GM18526 (cell line): ENCODE data around the gene CLTRN.

Source experiments
- POLR2A ChIP-seq: IDR thresholded peaks from 3 replicates; pipeline ENCODE4 v1.6.1; 2011; ENCODE audit not compliant: insufficient read length; ENCODE audit errors: extremely low read depth

The CLTRN gene

DNA sequence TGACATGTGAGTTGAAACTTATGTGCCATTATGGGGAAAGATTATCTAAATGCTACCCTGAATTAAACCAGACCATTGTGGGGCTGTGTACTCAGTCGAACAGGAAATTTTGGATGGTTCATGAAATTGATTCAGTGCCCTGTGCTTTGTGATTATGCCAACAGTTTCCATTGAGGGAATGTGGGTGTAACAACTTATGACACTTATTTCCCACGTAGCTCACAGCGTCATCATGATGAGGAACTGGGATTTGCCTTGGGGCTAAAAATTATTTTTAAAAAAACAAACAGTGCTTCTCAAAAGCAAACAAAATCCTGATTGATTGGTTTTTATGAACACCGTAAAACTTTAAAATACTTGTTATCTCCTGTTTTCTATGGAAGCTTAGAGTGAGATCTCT is 8.3 kb upstream of the CLTRN start:
- TF ChIP-seq POLR2A, result no peak

DNA sequence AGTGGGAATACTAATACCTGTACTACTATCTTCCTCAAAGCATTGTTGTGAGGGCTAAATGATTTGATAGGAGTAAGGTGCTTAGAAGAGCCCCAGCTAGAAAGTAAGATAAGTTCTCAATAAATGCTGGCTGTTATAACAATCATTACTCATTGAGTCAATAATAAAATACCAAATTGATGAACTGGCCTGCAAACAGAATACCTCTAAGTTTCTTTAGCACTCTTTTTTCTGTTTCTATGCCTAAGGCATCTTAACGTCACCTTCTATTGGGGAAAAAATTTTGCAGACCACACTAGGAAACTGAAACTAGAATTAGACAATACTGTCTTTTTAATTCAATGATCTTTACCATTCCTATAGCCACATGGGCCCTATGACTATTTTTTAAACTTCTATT is 1.2 kb downstream of the CLTRN start:
- no peak for TF ChIP-seq POLR2A

DNA sequence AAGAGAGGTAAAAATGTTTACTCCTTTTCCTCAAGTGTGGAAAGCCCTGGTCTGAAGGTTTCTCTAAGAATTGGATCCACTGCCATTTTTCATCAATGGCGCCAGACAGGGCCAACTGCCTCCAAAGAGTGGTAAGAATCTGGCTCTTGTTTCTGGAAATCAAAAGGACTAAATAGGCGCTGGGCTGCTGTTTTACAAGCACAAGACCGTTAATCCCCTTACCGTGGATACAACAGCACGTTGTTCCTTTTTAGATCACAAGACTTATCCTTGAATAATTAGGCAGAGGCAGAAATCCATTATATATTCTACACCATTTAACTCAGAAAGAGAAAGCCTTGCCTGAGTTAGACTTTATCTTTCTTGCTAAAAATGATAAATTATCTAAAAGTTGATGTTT is 10.6 kb downstream of the CLTRN start:
- TF ChIP-seq POLR2A, result no peak

DNA sequence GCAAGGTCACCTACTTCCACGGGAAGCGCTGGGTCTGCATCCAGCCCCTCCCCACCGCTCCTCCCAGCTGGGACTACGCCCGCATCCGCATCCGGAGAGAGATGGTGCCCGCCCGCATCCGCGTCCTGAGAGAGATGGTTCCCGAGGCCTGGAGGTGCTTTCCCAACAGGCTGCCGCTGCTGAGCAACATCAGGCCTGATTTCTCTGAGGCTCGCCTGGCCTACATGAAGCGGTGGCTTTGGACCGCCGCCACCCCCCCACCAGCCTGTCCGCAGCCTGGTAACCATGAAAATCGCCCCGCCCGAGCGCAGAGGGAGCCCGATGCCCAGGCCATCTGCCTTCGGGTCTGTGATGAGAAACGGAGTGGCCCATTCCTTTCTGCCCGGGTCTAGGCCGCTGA is 18.1 kb downstream of the CLTRN start:
- no peak for TF ChIP-seq POLR2A

DNA sequence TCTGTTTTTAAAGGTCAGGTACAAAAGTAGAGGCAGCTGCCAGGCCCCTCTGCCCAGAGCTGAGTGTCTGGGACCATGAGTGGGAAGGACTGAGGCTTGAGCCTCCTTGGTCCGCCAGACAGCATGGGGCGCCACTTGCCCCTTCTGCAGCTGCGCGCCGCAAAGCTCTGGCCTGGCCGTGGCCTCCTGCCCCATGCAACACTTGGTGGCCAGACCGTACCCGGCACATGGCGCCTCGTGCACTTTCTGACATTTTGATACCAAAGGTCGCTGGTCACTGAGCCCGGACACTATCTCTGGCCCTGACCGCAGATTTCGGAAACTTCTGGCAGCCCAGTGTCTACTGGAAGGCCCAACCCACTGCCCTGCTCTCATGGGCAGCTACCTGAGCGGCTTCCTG is 18.6 kb downstream of the CLTRN start:
- no peak for TF ChIP-seq POLR2A

DNA sequence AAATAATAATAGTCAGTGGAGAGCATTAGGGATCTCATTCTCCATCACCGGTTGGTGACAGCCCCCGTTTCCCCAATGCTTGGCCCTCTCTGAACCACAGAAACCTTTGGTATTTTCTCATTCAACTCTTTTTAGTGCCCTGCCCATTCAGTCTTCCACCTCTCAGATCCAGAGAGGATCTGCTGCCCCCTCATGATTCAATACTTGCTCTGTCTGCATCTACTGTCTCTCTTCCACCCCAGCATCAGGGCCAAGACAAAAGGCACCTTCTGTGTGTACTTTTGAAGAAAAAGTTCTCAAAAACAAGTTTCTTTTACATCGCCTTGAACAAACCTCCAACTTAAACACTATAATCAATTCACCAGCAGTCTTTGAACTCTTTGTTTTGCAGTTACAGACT is 19.3 kb downstream of the CLTRN start:
- TF ChIP-seq POLR2A, result no peak

DNA sequence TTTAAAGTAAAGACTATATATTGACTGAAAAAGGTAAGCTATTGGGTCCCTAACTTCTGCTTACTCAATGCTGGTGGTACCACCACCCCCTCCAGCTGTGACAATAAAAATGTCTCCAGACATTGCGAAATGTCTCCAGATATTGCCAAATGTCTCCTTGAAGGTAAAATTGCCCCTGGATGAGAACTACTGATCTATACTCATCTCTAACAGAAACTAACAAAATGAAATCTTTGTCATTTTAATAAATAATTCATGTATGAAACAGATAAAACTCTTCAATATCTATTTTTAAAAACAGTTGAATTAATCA is 20.1 kb downstream of the CLTRN start:
- TF ChIP-seq POLR2A, result no peak

DNA sequence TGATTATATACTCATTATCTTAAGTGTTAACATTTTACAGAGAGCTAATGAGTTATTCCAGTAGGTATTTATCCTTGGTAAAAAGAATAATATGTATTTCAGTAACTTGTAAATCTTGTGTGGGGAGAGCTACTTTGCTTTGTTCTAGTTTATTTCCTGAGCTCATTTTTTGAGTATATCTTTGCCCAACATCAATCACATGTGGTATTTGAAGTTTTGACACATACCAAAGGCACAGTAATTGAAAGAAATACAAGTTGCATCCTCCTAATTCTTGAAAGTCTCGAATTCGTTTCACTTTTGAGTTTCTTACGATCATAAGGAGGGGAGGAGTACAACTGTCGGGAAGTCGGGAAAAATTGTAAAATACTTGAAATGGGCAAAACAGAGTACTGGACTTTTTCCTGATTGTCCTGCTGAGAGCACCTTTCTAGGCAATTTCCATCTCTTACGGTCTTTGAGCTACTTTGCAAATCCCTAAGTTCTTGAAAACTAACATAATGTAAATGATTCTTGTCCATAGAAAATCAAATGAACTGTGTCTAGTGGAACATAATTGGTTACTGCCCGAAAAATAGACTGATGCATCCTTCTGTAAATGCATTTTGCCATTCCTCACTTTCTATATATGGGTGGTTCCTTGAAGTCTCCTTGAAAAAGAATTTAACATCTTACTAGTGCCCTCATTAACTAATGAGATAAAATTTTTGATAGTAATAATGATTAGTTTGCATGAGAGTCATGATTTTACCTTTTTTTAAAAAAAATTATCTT is 20.6 kb downstream of the CLTRN start:
- TF ChIP-seq POLR2A, result no peak

DNA sequence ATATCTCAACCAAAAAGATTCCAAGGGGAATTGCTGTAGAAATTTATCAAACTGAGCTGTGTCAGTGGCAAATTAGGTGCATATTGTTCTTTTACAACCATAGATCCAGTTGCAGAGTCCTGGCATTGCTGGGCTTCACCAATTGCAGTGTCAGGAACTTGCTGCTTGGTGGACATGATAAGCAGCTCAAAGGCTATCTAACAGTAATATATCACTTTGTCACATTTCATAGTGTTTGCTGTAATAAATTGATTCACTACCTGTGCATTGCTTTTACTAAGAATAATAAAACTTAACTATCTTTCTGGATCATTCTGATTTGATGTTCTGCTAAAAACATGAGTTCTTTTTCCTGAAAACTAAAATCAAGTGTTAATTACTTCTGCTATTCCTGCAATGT is 33.0 kb downstream of the CLTRN start:
- TF ChIP-seq POLR2A, result no peak

DNA sequence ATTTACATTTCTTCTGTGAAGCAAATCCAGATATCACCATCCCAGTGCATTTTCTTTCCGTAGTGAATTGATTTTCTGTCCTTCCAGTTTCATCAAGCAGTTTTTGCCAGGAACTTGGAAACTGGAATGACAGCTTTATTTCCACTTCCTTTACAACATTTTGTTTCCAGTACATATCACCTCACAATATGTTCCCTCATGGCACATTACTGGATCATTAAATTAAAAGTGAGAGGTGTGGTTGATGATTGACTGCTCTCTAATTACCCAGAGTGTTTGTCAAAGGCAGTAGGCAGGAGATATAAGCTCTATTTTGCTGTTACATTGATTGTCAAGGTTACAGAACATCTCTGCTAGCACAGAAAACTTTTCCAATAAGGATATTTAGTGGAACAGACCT is 41.6 kb downstream of the CLTRN start:
- no peak for TF ChIP-seq POLR2A

DNA sequence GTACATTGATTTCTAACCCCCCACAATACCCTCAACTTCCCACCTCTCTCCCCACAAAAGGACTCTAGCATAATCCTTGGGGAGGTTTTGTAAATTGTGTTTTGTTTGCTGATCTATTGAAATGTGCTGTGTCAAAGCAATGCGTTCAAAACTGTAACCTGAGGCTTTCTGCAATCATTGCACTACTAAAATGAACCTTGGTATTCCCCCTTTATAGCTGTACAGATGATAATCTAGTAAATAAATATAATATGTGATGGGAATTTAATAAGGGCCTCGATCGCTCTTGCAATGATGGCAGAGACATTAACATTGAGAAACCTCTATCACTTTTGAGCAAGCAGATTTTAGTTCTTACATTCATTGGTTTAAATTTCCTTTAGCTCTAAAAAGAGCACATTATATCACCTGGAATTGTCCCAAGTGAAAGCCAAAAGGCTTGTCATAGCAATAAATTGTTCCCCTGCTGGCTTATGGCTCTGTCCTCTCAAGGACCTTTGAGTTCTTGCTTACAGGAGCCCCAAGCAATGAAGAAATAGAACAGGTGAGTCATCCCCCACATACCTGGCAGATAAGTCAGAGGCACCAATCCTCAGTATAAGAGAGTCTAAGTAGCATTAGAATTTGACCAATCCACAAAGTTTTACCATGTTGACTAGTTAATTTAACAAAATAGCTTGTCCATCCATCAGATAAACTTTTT is 45.4 kb downstream of the CLTRN start:
- no peak for TF ChIP-seq POLR2A

DNA sequence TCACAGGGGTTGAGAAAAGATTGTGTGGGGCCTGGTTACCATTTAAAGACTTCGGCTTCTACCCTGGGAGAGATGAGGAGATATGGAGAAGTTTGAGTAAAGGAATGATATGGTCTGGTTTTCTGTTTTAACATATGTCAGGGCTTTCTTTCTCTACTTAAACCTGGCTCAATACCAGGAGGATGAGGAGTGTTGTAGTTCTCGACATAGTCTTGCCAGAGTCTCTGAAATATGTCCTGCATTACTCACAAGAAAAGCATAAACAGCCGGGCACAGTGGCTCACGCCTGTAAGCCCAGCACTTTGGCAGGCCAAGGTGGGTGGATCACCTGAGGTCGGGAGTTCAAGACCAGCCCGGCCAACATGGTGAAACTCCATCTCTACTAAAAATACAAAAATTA is 47.5 kb downstream of the CLTRN start:
- no peak for TF ChIP-seq POLR2A

DNA sequence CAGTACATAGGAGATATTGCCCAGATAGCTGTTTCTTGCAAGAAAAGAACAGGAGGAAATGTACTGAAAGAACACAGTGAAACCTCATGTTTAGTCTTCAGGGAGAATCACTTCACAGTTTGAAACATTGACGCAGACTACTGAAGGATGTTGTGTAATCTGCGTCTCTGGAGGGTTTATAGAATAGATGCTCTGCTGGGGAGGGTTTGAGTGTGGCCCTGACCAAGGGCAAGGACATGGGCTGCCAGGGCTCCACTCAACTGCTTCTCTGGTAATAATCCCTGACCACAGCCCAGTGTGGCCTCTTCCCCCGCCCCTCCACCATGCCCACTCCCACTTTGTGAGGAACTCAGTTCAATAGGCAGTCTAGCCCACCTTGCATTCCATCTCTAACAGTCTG is 48.1 kb downstream of the CLTRN start:
- no peak for TF ChIP-seq POLR2A

DNA sequence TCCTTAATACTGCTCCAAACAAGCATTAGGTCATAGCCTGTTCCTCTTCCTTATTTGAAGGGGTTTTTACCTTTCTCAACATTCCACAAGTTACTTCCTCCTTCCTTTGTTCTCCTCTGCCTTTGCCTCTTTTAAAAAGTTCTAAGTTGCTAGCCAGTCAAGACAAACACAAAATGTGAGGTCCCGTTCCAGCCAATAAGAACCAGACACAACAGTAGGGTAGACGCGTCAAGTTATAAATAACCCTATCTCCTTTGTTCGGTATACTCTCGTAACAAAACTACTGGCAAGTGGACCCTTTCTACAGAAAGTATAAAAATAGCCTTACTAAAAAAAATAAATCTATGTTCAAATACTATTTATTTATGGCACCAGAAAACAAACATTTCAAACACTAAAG is 57.5 kb downstream of the CLTRN start:
- no peak for TF ChIP-seq POLR2A

DNA sequence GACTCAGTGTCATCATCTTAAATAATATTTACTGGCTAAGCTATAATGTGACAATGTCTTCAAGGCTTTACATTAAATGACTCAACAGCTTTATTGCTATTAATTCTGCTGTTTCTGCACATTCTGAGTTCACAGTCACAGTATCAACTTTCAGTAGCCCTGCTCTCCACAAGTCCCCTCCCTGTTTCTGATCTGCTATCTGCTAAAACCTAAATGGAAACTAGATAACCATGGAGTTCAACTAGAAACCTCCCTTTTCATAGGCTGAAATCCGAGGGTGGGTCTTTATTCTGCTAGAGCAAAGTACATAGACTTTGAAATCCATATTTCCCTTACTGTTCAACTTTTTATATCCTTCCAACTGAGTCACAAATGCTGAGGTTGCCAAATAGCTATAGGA is 58.5 kb downstream of the CLTRN start:
- TF ChIP-seq POLR2A, result no peak

DNA sequence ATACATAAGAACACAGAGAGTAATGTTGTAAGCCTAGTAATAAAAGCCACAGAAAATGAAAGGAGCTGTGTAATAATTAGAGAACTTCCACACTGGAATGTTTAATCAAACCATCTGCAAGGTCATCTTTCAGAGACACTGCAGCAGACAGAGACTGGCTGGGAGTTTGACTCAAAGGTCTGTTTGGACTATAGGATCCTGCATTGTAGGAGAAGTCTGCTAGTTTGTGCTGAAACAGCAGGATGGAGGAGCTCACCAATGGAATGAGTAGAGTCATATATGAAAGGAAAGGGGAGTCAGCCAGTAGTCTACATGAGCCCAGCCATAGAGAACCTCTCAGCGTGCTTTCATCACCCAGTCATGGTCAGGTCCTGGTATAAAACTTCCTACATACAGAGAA is 59.4 kb downstream of the CLTRN start:
- no peak for TF ChIP-seq POLR2A

DNA sequence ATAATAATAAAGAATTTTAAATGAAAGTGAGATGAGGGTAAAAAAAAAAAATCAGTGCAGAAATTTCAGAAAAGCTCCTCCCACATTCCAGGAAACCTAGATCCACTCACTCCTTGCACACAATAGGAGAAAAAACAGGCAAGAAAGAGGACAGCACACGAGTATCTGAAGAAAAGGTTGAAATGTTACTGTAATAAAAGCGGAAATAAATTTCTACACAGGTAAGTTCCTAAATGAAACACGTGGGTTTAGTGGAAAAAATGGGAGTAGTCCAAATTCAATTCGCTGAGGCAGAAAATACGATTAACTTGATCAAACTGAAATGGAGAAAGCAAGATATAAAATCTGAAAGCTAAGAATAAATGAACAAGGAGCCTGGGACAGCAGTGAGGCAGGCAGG is 61.8 kb downstream of the CLTRN start:
- no peak for TF ChIP-seq POLR2A
